Measurements from ENCODE around the gene PCDHGB5. TPM values are rescaled to one million over a fixed set of nuclear protein-coding genes. Genes with fewer than 3 reads are reported as not detected.

The PCDHGB5 gene
- total and polyA plus RNA-seq, 2 donors (not counting 3 experiments of a cell fraction or from before 2014, with no cell fraction given) = 10.1 to 14.4 TPM

GRCh38 chr5:141430332-141431113 lies 32.8 kb downstream of the PCDHGB5 start, which contains the start of gene PCDHGA12:
TSS of gene PCDHGA12 (plus strand) at chr5:141430507. CDS start at chr5:141430760, 253 bp downstream.
- Histone ChIP-seq H3K9me1 (replicated peaks; ENCODE audit: control insufficient read depth, extremely low read depth, insufficient read depth, low read length) (no peaks in the 10 kb centered on the region), H3K4me3 (replicated peaks in 1 of 3; ENCODE audit: insufficient read depth in 1 of 3, low read depth in 1 of 3, low read length in 3 of 3) (peak within 1 kb of the TSS; percentile 30 to 67 (median 40)), H3K27ac (ENCODE audit: insufficient read depth, low read depth, low read length) (peak within 1 kb of the TSS; percentile 10), H3K27me3 (ENCODE audit: control insufficient read depth in 2 of 2, insufficient read depth in 2 of 2, low read length in 2 of 2) (peaks cover 25 to 48% of the 10 kb centered on the region in 2 experiments), H3K36me3 (ENCODE audit: control insufficient read depth in 2 of 2, extremely low read depth in 1 of 2, insufficient read depth in 2 of 2, low read length in 2 of 2) (no peaks in the 10 kb centered on the region), H3K4me2 (ENCODE audit: insufficient read depth, low read length) (peak within 1 kb of the TSS; percentile 93), H4K20me1 (replicated peaks; ENCODE audit: control insufficient read depth, extremely low read depth, insufficient read depth, low read length) (no peaks in the 10 kb centered on the region), H3K9ac (replicated peaks; ENCODE audit: extremely low read depth, insufficient read depth, low read length) (peak within 1 kb of the TSS; percentile 34), H2AFZ (ENCODE audit: low read depth, low read length) (peak within 1 kb of the TSS; percentile 86), H3K79me2 (ENCODE audit: control insufficient read depth, insufficient read depth, low read length) (no peaks in the 10 kb centered on the region), H3K9me3 (replicated peaks; ENCODE audit: control insufficient read depth, insufficient read depth, low read length) (no peaks in the 10 kb centered on the region), H3K4me1 (ENCODE audit: control insufficient read depth, extremely low read depth, insufficient read depth, low read length) (peaks cover 17% of the 10 kb centered on the region)
- no peak for TF ChIP-seq POLR2AphosphoS5 (IDR thresholded peaks at IDR 0.05; ENCODE audit: insufficient read depth, low read depth, low read length)
- TF ChIP-seq POLR2A (IDR thresholded peaks at IDR 0.05; ENCODE audit: low read depth, low read length) = no peak
- TF ChIP-seq MYC (IDR thresholded peaks at IDR 0.05; ENCODE audit: low read depth, low read length) = no peak
- TF ChIP-seq EZH2 (IDR thresholded peaks at IDR 0.05; ENCODE audit: borderline replicate concordance, low read depth, low read length, severe bottlenecking) = no peak
- TF ChIP-seq CTCF (IDR thresholded peaks at IDR 0.05; ENCODE audit: extremely low read depth in 1 of 2, insufficient read depth in 1 of 2, low read depth in 1 of 2, low read length in 2 of 2) = peak; percentile 45 to 69
- no peak for TF ChIP-seq JUN (IDR thresholded peaks at IDR 0.05; ENCODE audit: borderline replicate concordance, insufficient read depth, insufficient read length, low read depth)
- TF ChIP-seq MAX (IDR thresholded peaks at IDR 0.05; ENCODE audit: insufficient read depth, insufficient read length) = peak; percentile 34
- no peak for TF ChIP-seq GATA2 (IDR thresholded peaks at IDR 0.05; ENCODE audit: insufficient read depth, insufficient read length, low read depth, low read length)
- TF ChIP-seq FOS (IDR thresholded peaks at IDR 0.05; ENCODE audit: borderline replicate concordance, insufficient read depth, low read length) = no peak
- POLR2A ChIA-PET = interaction anchor here (0.7 to 1.9 kb wide), 7 partner anchors 9 to 1200 kb away, joined by 3 to 10 read pairs (median 5); partner anchors contain the start of genes PCDHGA10 and PCDHGA11
- dilution Hi-C loops (cut with MboI; ENCODE audit: extremely low pct_ligation_motif_present, low sequenced_read_pairs) = no loop called here
- intact Hi-C loops (cut with micrococcal nuclease) = loop anchor here (1.0 kb wide), 5 partner anchors 9 to 128 kb away; partner anchors contain the start of genes PCDHGA11 and PCDHGC3
- CTCF ChIA-PET = interaction anchor here (0.6 to 6.8 kb wide), 66 partner anchors 9 to 613 kb away, joined by 3 to 308 read pairs (median 6); partner anchors contain the start of genes DIAPH1, PCDHB10, PCDHB14 and PCDHB15
- DNase-seq (ENCODE audit: low read depth, low spot score) = peak; percentile 87
- TSS peak; percentile 48 for BruUV-seq (replicated peaks)
- peak; percentile 91 for FAIRE-seq
